Natural killer cell treated with Interleukin-12 subunit alpha and Interleukin-12 subunit beta and Interleukin-15 and Interleukin-18, amount 100 ng/mL, for 72 hours (primary cell): ENCODE measurements around the gene PALMD. TPM values are rescaled to one million over a fixed set of nuclear protein-coding genes. Genes with fewer than 3 reads are reported as not detected.

ENCODE experiments used
- ATAC-seq, 2 donors: fragments of 150-1000 bp; cut with Tn5 transposase in 1 of 2; sonication (Bioruptor Pico), chemical (Tn5 transposase) in 1 of 2; 2 replicates each; pipeline ENCODE4 v1.10.0; 2021
- DNase-seq: peaks from one replicate; pipeline ENCODE4 v3.0.0; 2022; ENCODE audit warnings: low spot score
- H3K27ac Mint-ChIP-seq, 2 donors: 1 replicate in 1 of 2; 2 replicates in 1 of 2; pipeline ENCODE4 v1.8.0; 2022; ENCODE audit warnings: mixed read lengths in 2 of 2, mild to moderate bottlenecking in 1 of 2, moderate library complexity in 1 of 2
- H3K27me3 Mint-ChIP-seq, 2 donors: 1 replicate in 1 of 2; 2 replicates in 1 of 2; pipeline ENCODE4 v1.8.0; 2022; ENCODE audit warnings: mixed read lengths in 2 of 2
- H3K36me3 Mint-ChIP-seq: one replicate; pipeline ENCODE4 v1.8.0; 2022; ENCODE audit warnings: mixed read lengths
- H3K4me1 Mint-ChIP-seq, 2 donors: 1 replicate in 1 of 2; 2 replicates in 1 of 2; pipeline ENCODE4 v1.8.0; 2022; ENCODE audit warnings: low read depth in 2 of 2, mixed read lengths in 2 of 2, mild to moderate bottlenecking in 1 of 2
- H3K4me3 Mint-ChIP-seq: one replicate; pipeline ENCODE4 v1.8.0; 2022; ENCODE audit warnings: mixed read lengths
- H3K9me3 Mint-ChIP-seq: 2 replicates; pipeline ENCODE4 v1.8.0; 2022; ENCODE audit warnings: mixed read lengths
- total RNA-seq, 2 donors: library from RNA; stranded (reverse); gene quantifications; one replicate each; pipeline ENCODE4 v1.2.3, GENCODE V29; 2022

Gene PALMD
- total RNA-seq, 2 donors from 2014 or later: not detected

DNA sequence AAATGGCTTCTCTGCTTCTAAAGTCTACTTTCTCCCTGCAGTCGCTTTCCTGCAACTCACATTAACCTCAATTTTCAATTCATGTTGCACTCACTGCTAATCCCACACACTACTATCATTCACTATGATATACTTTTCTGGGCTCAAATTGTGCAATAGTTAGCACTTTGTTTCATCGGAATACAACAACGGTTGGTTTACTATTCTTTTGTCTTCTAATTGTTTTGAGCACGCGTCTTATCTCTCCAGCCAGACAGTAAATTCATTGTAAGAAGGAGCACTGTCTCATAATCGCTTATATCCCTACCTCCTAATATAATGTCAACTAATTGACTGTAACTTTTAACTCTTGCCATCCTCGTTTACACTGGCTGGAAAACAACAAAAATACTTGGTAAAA is 3.9 kb upstream of the PALMD start:
- Mint-ChIP-seq H3K27me3 (peaks cover 6% of the 10 kb centered on the region in 2 donors), H3K4me3 (no peak overlapping the region), H3K4me1 (no peaks in the 10 kb centered on the region), H3K9me3 (no peaks in the 10 kb centered on the region), H3K27ac (no peak overlapping the region), H3K36me3 (no peaks in the 10 kb centered on the region)
- DNase-seq (no peak), ATAC-seq (no peak)

DNA sequence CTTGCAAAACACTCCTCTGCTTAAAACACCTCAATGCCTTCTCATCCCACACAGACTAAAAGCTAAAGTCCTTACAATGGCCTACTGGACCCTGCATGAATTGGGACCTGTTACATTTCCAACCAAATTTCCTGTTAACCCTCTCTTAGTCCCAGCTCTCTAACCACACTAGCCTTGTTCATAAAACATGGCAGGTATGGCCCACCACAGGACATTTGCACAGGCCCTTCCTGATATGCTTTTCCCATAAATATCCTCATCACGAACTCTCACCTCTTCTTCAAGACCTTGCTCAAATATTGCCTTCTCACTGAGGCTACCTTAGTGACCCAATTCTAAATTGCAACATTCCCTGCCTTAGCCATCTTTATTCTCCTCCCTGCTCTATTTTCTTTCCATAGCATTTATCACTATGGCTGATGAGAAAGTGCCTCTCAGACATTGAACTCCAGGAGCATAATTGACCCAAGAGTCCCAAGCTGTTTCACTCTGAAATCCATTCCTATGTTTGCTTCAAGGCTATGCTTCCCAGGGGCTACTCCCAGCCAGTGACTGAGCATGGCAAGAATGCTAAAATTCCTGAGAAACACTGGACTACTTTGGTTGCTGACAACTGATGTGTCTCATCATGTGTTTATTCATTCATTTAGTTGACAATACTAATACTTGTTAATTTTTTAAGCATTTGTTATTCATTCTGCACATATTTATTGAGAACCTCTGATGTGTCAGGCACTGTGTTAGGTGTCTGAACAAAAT is 2.7 kb upstream of the PALMD start:
- H3K27me3 Mint-ChIP-seq: peaks cover 7 to 9% of the 10 kb centered on the region in 2 donors
- H3K9me3 Mint-ChIP-seq: no peaks in the 10 kb centered on the region
- ATAC-seq: no peak
- no peaks in the 10 kb centered on the region for H3K36me3 Mint-ChIP-seq
- no peak overlapping the region for H3K4me3 Mint-ChIP-seq
- no peaks in the 10 kb centered on the region for H3K4me1 Mint-ChIP-seq
- no peak for DNase-seq
- no peak overlapping the region for H3K27ac Mint-ChIP-seq

DNA sequence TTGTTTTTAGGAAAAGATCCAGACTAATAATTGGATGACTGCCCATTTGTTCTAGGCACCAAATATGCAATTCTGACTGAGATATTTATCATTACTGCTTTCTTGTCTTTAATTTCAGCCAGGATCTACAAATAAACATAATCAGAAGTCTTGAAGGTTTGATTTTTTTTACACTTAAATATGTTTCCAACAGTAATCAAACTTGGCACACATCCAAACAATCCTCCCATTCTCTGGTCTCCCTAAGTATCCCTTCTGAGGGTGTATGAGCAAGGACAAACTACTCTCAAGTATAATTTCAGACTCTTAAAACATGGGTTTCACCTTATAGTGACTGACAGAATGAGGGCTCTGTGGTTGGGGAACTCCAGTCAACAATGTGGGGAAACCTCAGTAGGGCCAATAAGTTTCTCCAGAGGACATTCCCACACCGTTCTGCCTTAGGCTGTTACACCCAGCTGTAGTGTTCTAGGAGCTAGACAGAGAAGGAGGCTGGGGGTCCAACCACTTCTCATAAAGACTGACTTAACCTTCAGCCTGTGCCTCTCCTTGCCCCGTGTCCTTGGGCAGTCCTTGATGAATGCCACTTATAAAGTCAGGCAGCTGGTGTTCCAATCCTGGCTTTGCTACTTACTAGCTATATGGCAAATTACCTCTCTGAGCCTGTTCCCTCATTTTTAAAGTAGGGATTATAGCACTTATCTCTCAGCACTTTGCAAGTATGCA is 1.5 kb upstream of the PALMD start:
- ATAC-seq: no peak
- Mint-ChIP-seq H3K27me3 (peaks cover 13 to 14% of the 10 kb centered on the region in 2 donors), H3K36me3 (no peaks in the 10 kb centered on the region), H3K9me3 (no peaks in the 10 kb centered on the region), H3K4me1 (no peaks in the 10 kb centered on the region), H3K27ac (no peak overlapping the region), H3K4me3 (no peak overlapping the region)
- DNase-seq: no peak

DNA sequence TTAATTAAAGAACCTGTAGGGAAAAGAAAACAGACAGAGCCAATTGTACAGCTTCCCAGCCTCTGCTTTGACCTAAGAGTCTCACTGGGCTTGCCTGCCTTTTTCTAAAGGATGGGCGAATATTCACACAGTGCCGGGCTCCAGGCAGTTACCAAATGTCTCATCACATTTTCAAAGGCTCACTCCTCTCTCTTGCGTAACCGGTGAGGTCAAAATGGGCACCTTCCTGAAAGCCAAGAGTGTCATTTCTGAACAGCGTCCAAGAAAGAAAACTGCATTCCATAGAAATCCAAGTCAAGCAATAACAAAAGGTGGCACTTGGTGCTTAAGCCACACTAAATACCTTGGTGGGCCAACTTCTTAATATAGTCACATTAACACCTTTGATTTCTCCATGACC is 710 bp upstream of the PALMD start:
- Mint-ChIP-seq H3K27me3 (peaks cover 17 to 21% of the 10 kb centered on the region in 2 donors), H3K27ac (no peak overlapping the region), H3K9me3 (no peaks in the 10 kb centered on the region), H3K4me1 (no peaks in the 10 kb centered on the region), H3K36me3 (no peaks in the 10 kb centered on the region), H3K4me3 (no peak overlapping the region)
- ATAC-seq (no peak), DNase-seq (no peak)

DNA sequence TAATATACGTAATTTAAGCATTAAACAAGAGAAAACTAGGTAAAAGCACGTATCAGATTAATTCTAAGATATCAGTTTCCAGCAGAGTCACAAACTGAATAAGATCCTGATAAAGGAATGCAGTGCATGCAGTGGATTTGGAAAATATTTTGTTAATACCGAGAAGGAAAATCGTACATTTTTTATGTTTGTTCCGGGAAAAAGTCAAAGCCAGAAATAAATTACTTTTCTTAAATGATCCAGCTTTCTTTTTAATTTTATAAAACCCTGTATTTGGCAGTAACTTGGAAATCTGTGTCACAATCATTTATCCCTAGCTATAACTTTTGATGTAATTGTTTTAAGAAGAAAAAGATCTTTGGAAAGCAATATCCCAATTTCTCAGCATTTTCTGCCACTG is 955 bp downstream of the PALMD start:
- ATAC-seq: no peak
- no peaks in the 10 kb centered on the region for H3K9me3 Mint-ChIP-seq
- no peak for DNase-seq
- no peak overlapping the region for H3K27ac Mint-ChIP-seq
- no peaks in the 10 kb centered on the region for H3K4me1 Mint-ChIP-seq
- H3K4me3 Mint-ChIP-seq: no peak overlapping the region
- H3K36me3 Mint-ChIP-seq: no peaks in the 10 kb centered on the region
- peaks cover 18 to 24% of the 10 kb centered on the region in 2 donors for H3K27me3 Mint-ChIP-seq

DNA sequence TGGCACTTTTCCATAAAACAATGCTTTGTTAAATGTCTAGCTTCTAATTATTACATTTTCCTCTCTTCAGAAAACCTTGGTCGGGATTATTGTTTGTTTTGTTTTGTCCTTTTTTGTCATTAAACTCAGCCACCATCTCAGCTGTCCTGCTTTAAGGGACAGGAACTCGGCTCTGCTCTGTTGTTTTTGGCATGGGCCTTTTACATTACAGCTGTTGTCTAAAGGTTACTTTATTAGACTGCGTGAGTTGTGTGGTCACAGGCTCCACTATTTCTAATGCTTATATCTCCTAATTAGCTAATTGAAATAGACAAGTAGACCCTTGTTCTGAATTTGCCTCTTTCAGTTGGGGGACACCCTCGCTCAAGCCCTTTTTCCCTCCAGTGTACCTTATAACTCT is 1.6 kb downstream of the PALMD start:
- H3K27me3 Mint-ChIP-seq: peaks cover 18 to 29% of the 10 kb centered on the region in 2 donors
- H3K4me3 Mint-ChIP-seq: no peak overlapping the region
- H3K36me3 Mint-ChIP-seq: no peaks in the 10 kb centered on the region
- no peaks in the 10 kb centered on the region for H3K9me3 Mint-ChIP-seq
- H3K27ac Mint-ChIP-seq: no peak overlapping the region
- ATAC-seq (no peak), DNase-seq (no peak)
- no peaks in the 10 kb centered on the region for H3K4me1 Mint-ChIP-seq

DNA sequence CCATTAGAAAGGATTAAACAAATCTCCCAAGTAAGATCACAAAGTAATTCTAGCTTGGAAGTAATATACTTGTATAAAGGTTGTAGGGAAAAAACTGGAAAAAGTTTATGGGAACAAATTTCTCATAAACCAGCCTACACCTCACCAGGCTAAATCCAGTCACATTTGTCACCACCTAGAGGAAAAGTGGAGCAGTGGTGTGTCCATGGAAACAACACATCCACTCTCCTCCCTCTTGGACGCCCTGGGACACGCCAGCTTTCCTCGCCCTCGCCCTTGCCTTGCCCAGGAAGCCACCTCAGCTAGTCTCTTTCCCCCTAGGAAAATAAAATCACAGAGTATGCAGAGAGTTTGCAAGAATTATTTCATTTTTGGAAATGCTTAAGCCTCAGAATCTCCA is 2.2 kb downstream of the PALMD start:
- no peaks in the 10 kb centered on the region for H3K9me3 Mint-ChIP-seq
- H3K27me3 Mint-ChIP-seq: peaks cover 18 to 35% of the 10 kb centered on the region in 2 donors
- H3K4me1 Mint-ChIP-seq: no peaks in the 10 kb centered on the region
- H3K36me3 Mint-ChIP-seq: no peaks in the 10 kb centered on the region
- H3K27ac Mint-ChIP-seq: no peak overlapping the region
- DNase-seq (no peak), ATAC-seq (no peak)
- H3K4me3 Mint-ChIP-seq: no peak overlapping the region

DNA sequence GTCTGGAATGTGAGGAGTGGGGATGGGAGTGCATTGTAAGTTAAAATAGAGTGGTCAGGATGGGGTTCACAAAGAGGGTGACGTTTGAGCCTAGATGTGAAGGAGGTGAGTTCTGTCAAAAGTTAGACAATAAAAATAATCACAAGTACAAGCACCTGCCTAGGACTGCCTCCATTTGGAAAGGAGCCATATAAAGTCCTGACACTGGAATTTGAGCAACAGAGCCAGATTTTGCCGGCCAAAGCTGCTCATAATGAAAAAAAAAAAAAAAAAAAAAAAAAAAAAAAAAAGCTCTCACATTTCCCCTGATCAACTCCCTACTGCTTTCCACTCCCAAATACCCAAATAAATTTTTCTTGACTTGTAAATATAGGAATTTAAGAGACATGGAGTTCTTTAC is 4.1 kb downstream of the PALMD start:
- no peak for ATAC-seq
- Mint-ChIP-seq H3K4me3 (no peak overlapping the region), H3K4me1 (no peaks in the 10 kb centered on the region), H3K27ac (no peak overlapping the region), H3K27me3 (peaks cover 18 to 42% of the 10 kb centered on the region in 2 donors), H3K9me3 (no peaks in the 10 kb centered on the region), H3K36me3 (no peaks in the 10 kb centered on the region)
- no peak for DNase-seq

DNA sequence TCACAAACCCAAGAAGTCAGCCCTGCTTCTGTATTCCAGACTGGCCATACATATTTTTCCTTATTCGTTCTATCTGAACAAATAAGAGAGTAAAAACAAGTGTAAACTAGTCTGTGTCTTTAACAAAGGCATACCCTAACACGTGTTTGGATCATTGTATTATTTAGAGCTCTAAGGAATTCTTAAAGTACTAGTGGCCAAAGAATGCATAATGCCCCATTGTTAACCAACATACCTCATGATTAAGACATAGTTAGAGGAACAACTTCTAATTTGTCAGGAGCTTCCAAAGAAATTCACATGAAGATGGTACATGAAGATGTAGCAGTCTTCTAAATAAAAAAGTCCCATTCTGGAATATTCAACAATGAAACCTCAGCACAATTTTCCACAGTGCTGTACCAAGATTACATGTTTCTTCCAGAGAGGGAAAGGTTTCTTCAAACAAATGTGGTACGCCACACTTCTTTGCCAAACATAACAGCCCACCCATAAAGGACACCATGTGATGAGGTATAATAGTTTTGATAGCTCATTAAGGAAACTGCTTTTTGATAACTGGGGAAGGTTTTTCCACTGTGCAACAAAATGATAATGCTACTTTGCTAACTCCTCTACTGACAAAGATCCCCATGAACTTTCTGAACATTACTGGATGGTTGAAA is 5.0 kb downstream of the PALMD start:
- ATAC-seq (no peak), DNase-seq (no peak)
- H3K36me3 Mint-ChIP-seq: no peaks in the 10 kb centered on the region
- H3K9me3 Mint-ChIP-seq: no peaks in the 10 kb centered on the region
- peaks cover 15 to 37% of the 10 kb centered on the region in 2 donors for H3K27me3 Mint-ChIP-seq
- H3K27ac Mint-ChIP-seq: no peak overlapping the region
- no peaks in the 10 kb centered on the region for H3K4me1 Mint-ChIP-seq
- no peak overlapping the region for H3K4me3 Mint-ChIP-seq

DNA sequence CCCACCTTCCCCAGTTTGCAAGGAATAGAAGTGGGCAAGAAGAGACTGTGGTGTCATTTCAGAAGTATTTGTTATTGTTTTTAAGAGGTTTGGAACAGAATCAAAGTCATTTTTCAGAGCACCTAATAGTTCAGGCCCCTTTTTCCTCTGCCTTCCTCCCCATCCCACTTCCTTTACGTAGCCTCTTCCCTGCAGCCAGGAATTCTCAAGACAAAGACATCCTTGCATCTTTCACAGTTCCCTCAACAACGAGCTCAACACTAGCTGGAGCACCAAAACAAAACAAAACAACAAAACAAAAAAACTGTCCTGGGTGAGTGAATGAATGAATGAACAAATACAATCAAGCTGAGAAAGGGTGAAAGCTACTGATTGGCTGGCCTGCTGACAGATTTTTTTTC is 7.0 kb downstream of the PALMD start:
- Mint-ChIP-seq H3K9me3 (no peaks in the 10 kb centered on the region), H3K27ac (no peak overlapping the region)
- ATAC-seq: no peak

DNA sequence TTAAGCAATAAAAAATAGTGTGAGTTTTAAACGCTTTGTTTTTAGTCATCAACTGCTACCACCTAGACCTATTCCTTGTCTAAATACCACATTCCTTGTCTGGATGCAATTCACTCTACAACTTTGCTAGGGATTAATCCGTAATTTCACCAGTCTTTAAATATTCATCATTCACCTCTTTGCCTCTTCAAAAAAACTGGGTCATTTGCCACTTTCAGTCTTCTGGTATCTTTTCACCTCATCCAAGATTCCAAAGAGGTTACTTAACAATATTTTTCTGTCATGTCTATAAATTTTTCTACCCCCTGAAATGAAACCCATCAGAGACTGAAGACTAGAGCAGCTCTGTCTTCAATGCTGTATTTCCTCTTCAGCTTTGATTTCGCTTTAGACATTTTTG is 9.5 kb downstream of the PALMD start:
- no peaks in the 10 kb centered on the region for H3K4me1 Mint-ChIP-seq
- no peak overlapping the region for H3K4me3 Mint-ChIP-seq
- peaks cover 4 to 27% of the 10 kb centered on the region in 2 donors for H3K27me3 Mint-ChIP-seq
- DNase-seq (no peak), ATAC-seq (no peak)
- H3K27ac Mint-ChIP-seq: no peak overlapping the region
- no peaks in the 10 kb centered on the region for H3K36me3 Mint-ChIP-seq
- no peaks in the 10 kb centered on the region for H3K9me3 Mint-ChIP-seq

More for the DNA sequence above, 7.0 kb downstream of the PALMD start:
- DNase-seq: no peak
- H3K4me1 Mint-ChIP-seq: no peaks in the 10 kb centered on the region
- H3K27me3 Mint-ChIP-seq: peaks cover 12 to 37% of the 10 kb centered on the region in 2 donors
- H3K36me3 Mint-ChIP-seq: no peaks in the 10 kb centered on the region
- H3K4me3 Mint-ChIP-seq: no peak overlapping the region

DNA sequence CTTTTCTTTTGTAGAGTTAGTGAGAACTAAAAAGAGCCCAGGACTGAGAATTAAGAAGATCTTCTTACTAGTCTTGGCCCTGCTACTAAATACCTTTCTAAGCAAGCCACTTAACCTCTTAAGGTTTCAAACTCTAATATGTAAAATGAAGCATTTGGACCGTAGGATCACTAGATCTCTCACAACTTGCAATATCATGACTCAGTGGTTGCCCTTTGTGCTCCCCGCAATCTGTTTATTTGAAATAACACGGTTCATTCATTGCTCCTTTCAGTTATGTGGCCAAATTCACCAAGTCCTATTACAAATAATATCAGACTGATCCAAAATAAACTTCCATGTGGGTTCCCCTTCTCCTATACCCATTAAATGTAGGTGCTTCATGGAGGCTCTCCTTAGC is 10.8 kb downstream of the PALMD start:
- ATAC-seq: no peak
- peaks cover 4 to 25% of the 10 kb centered on the region in 2 donors for H3K27me3 Mint-ChIP-seq
- no peaks in the 10 kb centered on the region for H3K9me3 Mint-ChIP-seq
- H3K27ac Mint-ChIP-seq: no peak overlapping the region
- H3K4me1 Mint-ChIP-seq: no peaks in the 10 kb centered on the region
- no peak overlapping the region for H3K4me3 Mint-ChIP-seq
- DNase-seq: no peak
- H3K36me3 Mint-ChIP-seq: no peaks in the 10 kb centered on the region

DNA sequence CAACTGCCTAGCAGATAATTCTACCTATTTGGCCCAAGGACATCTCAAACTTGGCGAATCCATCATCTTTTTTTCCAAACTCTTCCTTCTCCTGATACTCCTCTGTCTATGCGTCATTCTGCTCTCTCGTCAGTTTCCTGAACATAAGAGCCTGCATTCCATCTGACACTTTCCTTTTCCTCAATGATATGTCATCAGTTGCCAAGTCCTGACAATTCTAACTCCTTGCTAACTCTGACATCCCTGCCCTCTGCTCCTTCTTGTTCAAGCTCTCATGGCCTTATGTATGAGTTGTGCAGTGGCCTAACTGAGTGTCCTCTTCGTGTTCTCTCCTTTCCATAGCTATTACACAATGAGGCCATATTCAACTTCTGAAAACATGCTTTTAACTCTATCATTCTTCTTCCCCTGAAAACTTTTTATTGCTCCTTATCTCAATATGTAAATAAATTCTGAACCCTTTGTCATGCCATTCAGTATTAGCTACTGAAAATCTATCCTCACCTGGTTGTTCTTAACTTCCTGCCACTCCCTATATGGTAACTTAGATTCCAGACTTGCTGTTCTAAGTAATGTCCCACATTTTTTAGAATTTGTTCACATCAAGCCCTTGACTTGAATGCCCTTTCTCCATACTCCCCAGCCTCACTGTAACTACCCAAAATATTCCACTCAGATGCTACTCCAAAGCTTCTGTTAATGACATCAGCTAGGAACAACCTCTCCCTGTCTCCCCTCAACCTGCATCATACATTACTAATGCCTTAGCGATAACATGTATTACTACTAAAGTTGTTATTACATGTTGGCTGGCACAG is 11.5 kb downstream of the PALMD start:
- no peaks in the 10 kb centered on the region for H3K36me3 Mint-ChIP-seq
- peaks cover 4 to 22% of the 10 kb centered on the region in 2 donors for H3K27me3 Mint-ChIP-seq
- H3K4me1 Mint-ChIP-seq: no peaks in the 10 kb centered on the region

DNA sequence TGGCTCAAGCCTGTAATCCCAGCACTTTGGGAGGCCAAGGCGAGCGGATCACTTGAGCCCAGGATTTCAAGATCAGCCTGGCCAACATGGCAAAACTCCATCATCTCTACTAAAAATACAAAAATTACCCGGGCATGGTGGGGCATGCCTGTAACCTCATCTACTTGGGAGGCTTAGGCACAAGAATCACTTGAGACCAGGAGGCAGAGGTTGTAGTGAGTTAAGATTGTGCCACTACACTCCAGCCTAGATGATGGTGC is 12.0 kb downstream of the PALMD start:
- Mint-ChIP-seq H3K4me3 (no peak overlapping the region), H3K9me3 (no peaks in the 10 kb centered on the region), H3K36me3 (no peaks in the 10 kb centered on the region), H3K4me1 (no peaks in the 10 kb centered on the region), H3K27ac (no peak overlapping the region), H3K27me3 (peaks cover 4 to 16% of the 10 kb centered on the region in 2 donors)
- DNase-seq (no peak), ATAC-seq (no peak)

More for the DNA sequence above, 11.5 kb downstream of the PALMD start:
- DNase-seq: no peak
- H3K9me3 Mint-ChIP-seq: no peaks in the 10 kb centered on the region
- no peak overlapping the region for H3K27ac Mint-ChIP-seq
- H3K4me3 Mint-ChIP-seq: no peak overlapping the region
- ATAC-seq: no peak
